GM12878 (cell line): ENCODE results near the gene CHD1L.
"Not testable (repeated sequence)": the region's sequence is repeated elsewhere in the genome, so short reads cannot be mapped to it uniquely, and the experiment has no call there.

Source experiments
- CEBPB ChIP-seq, 2 experiments: fragments of 150-350 bp in 1 of 2; IDR thresholded peaks; 2 replicates each; pipeline ENCODE4 v1.6.1; 2012 to 2014; ENCODE audit warnings: low read depth in 2 of 2, low read length in 2 of 2, borderline replicate concordance in 1 of 2, inconsistent platforms in 1 of 2
- EZH2 ChIP-seq: IDR thresholded peaks from 2 replicates; pipeline ENCODE4 v1.6.1; 2012; ENCODE audit warnings: low read depth, mild to moderate bottlenecking, control low read depth, inconsistent platforms, low read length, borderline replicate concordance; ENCODE audit not compliant: control insufficient read depth
- PML ChIP-seq: IDR thresholded peaks from 2 replicates; pipeline ENCODE4 v1.6.1; 2012; ENCODE audit warnings: low read length, inconsistent platforms
- SP1 ChIP-seq: IDR thresholded peaks from one replicate; pipeline ENCODE4 v1.6.1; 2011; ENCODE audit warnings: low read depth, low read length
- TF ChIP-seq, protein P1 (sequence below): IDR thresholded peaks from 2 replicates; pipeline ENCODE4 v1.6.1; 2012; ENCODE audit warnings: low read depth, low read length, improper control_type of control experiment
- TF ChIP-seq, protein P2 (sequence below): IDR thresholded peaks from 2 replicates; pipeline ENCODE4 v1.6.1; 2011; ENCODE audit warnings: low read depth, mild to moderate bottlenecking, low read length, moderate library complexity, borderline replicate concordance; ENCODE audit errors: extremely low read depth

- TF ChIP-seq, protein P1, sequence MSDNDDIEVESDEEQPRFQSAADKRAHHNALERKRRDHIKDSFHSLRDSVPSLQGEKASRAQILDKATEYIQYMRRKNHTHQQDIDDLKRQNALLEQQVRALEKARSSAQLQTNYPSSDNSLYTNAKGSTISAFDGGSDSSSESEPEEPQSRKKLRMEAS = not testable (repeated sequence)
- not testable (repeated sequence) for TF ChIP-seq CEBPB (IDR thresholded peaks at IDR 0.05; ENCODE audit: borderline replicate concordance in 1 of 2, low read depth in 2 of 2, low read length in 2 of 2); SP1; PML; EZH2
- TF ChIP-seq, protein P2, sequence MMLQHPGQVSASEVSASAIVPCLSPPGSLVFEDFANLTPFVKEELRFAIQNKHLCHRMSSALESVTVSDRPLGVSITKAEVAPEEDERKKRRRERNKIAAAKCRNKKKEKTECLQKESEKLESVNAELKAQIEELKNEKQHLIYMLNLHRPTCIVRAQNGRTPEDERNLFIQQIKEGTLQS = not testable (repeated sequence)
These were observed 11.5 kb upstream of the CHD1L start for GRCh38 chr1:147231032-147231431.
